GM21737 (cell line): ENCODE measurements around the gene CD7.

ENCODE experiments used
- ATAC-seq: cut with Tn5 transposase; IDR thresholded peaks from one replicate; pipeline ENCODE4 v1.9.1; 2021; ENCODE audit warnings: mild to moderate bottlenecking, moderate library complexity; ENCODE audit not compliant: unreplicated experiment

The CD7 gene

DNA sequence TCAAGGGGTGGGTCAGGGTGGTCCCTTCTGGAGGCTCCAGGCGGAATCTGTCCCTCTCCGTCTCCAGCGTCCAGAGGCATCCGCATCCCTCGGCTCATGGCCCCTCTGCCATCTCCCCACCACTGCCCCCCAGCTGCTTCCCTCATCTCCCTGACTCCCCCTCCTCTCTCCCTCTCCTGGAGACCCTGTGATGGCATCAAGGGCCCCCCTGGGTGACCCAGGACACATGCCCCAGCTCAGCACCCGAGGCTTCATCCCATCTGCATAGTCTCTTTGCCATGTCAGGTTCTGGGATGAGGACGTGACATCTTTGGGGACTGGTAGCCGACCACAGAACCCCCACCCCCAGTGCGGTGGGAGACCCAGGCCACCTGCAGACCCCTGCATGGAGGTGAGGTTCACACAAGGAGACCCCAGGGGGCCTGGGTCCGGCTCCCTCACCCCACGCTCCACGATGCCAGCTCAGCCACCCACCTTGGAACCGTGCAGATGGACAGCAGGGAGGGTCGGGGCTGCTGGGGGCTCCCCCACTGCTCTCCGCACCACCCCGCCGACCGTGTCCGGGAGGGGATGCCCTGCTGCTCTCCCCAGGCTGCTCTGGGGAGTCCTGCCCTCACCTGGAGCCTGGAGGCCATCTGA is 12.4 kb upstream of the CD7 start:
- no peak for ATAC-seq

GRCh38 chr17:82328994-82329507 is 11.6 kb upstream of the CD7 start:
- no peak for ATAC-seq

DNA sequence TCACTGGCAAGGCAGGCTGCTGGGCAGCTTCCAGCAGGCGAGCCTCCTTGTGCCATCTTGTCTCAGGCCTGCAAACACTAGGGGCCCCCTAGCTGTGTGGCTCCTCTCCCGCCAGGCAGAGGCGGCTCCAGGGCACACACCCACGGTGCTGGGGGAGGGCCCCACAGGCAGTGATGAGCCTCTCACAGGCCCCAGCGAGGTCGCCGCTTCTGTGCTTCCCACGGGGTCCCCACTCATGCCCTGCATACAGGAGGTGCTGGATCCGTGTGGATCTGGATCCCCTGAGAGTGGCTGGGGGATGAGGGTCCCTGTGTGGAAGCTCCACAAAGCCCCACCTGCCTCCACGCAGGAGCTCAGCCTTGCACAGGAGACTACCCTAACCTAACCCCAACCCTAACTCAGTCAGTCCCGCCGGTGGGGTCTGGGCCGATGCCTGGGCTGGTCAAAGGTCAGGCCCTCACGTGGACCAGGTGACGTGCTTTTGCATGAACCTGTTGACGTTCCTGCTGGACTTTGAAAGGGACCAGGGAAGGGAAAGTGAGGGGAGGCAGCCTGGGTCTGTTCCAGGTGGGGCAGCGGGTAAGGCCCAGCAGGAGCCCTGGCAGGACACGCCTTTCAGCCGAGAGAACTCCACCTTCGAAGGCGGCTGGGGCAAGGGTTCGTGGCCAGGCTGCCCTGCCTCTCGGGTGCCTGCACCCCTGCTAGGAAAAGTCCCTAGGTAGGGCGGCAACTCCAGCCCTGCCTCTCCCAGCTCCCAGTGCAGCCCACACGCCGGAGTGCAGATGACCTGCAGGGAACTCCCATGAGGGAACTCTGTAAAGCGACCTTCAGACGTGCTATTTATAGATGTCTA is 11.0 kb upstream of the CD7 start:
- no peak for ATAC-seq

DNA sequence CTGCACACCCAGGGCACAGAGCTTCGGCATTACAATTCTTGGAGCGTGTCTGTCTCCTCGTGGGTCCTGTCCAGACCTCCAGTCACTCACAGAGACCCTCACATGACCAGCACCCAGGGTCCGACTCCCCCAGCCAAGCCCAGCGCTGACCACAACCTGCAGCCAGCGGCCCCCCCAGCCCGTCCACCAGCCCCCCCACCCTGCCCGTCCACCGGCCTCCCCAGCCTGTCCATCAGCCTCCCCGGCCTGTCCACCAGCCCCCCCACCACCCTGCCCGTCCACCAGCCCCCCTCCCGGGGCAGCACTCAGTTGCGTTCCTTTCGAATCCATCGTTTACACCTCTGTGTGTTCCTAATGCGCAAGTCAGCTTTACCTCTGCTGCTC is 10.3 kb upstream of the CD7 start:
- ATAC-seq, result no peak

DNA sequence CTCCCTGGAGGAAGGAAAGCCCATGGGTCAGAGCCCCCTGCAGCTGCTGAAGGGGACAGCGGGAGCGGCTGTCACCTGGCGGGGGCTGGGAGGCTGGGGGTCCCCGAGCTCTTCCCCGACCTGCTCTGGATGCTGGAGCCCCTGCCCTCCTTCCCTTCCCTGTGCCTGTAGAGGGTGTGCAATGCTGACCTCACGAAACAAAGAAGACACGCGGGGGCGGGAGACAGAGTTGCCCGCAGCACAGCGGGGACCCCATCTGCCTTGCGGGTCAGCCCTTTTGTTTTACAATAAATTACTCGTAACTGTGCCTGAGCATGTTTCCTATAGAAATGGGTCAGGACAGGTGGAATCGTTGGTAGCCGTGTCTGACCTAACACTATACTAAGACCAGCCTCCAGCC is 9.9 kb upstream of the CD7 start:
- no peak for ATAC-seq

DNA sequence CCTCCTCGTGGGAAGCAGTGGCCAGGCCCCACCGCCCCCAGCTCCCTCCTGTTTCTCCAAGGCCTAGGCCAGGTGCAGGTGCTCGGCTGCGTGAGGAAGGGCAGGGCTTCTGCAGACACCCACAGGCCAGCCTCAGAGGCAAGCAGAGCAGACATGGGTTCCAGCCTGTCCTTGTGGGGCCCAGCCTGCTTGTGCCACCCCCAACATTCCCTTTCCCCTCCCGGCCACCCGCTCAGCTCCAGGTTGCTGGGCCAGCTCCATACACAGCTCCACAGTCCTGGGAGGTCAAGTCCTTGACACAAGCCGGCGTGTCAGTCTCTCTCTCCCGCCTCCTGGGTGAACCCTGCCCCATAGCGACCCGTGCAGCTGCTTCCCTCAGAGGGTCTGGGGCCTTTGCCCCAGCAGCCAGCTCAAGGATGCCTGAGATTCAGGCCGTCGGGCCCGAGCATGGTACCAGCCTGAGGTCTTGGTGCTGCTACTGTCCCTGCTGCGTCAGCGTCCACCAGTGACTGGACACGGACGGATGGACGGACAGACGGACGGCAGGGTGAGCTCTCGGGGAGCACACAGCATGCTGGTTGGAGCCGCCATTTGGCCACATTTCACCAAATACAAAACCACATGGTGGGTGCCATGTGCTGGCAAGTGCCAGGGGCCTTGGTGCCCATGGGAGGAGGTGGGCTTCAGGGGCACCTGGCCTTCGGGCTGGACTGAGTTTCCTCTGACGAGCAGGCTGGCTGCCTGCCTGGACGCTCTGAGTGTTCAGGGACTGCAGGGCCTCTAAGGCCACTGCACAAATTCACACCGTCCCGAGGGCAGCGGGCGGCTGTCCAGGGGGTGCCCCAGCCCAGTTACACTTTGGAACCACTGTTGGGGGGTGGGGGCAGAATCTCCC is 8.1 kb upstream of the CD7 start:
- ATAC-seq, result no peak

DNA sequence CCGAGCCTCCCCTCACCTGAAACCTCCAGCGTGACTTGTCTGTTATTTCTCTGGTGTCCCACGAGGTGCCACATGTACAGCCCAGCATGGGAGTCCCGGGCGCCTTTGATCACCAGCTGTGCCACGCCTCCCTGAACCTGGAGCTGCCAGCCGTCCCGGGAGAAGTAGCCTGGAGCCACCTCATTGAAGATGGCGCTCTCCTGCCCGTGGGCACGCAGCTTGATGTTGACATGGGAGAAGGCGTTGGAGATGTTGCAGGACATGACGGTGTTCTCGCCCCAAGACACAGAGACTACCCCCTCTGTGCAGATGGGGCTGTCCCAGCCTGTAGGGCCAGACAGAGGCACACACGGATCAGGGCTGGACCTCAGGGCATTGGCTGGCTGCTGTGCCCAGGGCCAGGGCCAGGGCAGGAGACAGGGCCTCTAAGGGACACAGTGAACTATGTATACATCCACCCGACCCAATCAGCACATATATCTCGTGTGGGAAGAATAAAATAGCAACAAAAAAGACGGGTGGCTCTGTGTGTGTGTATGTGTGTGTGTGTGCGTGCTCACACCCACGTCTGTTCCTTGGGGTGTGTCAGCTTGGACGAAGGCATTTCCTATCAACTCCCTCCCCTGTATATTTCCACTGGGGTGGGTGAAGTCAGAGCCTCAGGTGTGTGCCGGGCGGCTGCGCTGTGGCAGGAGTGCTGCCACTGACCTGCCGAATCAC is 7.3 kb upstream of the CD7 start:
- ATAC-seq, result no peak

DNA sequence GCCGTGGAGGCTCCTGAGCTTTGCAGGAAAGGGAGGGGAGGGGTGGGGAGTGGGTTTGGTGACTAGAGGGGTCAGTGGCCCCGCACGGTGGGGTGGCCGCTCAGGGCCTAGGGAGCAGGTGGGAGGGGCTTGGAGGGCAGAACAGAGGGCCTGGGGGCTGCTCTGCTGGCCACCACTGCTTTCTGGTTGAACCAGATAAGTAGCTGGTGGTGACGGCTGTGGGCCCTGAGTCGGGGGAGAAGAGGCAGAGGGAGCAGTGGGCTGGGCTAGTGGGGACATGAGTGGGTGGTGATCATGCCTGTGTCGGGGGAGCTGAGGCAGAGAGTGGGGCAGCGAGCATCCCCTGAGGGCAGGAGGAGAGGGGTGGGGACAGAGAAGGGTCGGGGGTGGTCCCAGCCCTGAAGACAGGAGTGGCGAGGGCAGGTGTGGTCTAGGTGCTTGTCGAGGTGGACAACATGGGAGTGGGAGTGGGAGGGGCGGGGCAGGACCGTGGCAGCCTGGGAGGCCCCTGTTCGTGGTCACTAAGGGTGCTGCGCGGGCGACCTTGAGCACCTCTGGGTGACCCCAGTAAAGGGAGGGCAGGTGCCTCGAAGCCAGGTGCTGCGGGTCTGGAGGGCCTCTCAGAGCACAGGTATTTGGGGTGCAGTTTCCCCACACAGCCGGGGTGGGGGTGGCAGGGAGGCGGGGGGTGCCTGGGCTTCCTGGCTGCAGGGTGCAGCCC is 6.3 kb upstream of the CD7 start:
- ATAC-seq, result no peak

DNA sequence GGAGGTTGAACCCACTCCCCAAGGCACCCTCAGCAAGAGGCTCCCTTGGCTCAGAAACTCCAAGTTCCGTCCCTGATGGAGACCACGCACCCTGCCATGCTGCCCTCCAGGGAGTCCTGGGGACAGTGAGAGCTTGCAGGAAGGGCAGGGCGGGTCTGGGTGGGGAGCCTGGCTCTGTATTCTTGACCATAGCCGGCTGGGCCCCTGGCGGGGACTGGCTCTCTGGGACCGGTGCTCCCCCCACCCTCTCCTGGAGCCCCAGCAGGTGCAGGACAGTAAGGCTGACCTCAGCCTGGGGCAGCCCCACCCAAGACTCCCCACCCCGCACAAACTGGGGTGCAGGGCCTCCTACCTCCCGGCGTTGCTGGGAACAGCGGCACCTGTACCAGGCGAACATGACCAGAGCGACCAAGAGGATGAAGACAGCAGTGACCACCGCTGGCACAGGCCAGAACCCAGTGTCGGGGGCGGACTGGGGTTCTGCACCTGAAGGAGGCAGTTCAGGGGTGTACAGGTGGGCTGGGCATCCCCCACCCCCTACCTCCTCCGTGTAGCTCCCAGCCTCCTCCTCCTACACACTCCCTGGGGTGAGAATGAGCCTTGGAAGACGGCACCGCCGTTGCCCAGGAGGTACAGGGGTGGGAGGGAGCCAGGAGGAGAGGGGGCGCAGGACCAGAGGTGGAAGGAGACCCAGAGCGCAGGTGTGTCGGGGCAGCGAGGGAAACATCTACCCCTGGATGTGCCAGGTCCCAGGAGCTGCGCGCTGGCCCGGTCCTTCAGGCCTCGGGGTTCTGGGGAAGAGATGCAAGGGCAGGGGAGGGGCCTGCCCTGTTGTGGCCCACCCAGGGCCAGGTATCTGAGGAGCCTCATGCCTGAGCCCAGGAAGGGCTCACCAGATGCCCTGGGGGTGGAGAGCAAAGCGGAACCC is 5.4 kb upstream of the CD7 start:
- ATAC-seq, result no peak

DNA sequence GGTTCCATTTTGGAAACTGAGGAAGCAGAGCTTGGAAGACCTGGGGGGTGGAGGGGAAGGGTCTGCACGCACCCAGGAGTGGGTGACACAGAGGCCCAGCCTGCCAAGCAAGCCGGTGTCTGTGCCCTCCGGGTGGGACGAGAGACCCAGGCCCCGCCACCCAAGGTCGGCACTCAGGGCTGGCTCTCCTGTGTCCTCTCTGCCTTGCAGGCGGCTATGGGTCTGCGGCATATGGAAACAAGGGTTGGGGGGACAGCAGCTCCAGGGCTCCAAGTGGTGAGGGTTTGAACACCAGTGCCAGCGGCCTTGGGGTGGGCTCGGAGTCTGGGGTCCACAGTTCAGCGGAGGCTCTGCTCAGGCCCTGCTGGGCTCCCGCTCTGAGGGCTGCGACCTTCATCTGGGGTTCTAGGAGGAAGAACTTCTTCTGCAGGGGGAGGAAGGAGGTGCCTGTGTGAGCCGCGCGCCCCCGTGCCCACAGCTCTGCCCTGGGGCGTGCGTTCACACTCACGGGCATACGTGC is 4.6 kb upstream of the CD7 start:
- no peak for ATAC-seq

DNA sequence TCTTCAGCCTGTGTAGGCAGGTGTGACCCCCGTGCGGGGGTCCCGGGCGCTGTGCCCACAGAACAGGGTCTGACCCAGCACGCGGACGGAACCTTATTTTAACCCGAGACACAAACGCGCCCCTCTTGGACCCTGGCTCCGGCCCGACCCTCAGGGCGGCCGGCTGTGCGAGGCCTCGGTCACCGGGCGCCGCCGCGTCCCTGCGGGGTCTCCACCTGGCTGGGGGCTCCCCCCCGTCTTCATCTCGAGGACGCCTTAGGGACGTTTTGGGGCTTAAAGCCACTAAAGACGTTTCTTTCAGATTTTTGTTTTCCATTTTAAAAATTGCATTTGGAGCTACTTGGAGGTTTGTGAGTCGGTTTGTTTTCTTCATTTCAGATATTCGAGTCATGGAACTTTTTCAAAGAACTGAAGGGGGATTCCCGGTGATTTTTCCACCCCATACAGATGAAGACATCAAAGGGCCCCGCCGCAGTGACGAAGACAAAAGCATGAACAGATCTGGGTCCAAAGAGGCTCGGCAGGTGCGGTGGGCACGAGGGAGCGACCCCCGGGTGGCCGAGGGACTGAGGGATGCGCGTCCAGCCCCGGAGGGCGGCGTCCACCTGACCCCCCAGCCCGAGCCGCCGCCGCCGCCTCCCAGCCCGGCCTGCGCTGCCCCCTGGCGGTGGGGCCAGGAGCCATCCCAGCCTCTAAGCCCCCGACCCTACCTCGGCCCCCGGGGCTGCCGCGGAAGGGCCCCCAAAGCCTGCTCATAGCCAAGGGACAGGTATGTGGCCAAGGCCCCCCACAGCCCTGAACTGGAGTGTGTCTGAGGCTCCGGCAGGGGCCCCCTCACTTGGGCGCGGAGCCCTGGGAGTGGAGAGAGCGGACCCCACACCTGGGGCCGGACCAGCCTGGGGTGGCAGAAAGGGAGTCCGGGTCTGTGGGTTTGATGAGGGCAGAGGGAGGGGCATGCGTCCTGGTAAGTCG is 3.8 kb upstream of the CD7 start:
- no peak for ATAC-seq

DNA sequence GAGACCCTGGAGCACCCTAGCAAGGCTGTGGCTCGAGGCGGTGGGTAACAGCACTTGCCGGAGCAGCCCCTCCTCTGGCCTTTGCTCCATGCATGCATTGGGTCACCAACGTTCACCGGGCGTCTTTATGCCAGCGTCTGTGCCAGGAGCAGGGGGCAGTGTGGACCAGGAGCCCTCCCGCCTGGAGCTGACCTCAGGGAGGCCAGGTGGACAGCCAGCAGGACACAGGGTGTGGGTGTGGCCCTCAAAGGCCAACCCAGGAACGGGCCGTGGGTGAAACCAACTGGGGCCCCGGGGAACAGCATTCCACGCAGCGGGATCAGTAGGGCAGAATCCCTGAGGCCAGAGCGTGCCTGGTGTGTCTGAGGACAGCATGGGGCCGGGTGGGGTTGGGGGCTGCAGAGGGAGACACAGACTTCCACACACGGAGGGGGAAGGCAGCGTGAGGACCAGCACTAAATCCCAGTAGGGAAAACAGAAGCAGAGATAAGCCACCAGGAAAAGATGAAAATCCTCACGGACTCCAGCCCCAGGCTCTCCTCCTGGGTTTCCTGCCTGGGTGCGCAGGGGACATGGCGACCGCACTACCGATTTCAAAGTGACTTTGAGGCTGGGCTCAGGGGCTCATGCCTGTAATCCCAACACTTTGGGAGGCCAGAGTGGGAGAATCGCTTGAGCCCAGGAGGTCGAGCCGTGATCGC is 2.9 kb upstream of the CD7 start:
- no peak for ATAC-seq

GRCh38 chr17:82319619-82320062 is 2.2 kb upstream of the CD7 start:
- ATAC-seq, result no peak

DNA sequence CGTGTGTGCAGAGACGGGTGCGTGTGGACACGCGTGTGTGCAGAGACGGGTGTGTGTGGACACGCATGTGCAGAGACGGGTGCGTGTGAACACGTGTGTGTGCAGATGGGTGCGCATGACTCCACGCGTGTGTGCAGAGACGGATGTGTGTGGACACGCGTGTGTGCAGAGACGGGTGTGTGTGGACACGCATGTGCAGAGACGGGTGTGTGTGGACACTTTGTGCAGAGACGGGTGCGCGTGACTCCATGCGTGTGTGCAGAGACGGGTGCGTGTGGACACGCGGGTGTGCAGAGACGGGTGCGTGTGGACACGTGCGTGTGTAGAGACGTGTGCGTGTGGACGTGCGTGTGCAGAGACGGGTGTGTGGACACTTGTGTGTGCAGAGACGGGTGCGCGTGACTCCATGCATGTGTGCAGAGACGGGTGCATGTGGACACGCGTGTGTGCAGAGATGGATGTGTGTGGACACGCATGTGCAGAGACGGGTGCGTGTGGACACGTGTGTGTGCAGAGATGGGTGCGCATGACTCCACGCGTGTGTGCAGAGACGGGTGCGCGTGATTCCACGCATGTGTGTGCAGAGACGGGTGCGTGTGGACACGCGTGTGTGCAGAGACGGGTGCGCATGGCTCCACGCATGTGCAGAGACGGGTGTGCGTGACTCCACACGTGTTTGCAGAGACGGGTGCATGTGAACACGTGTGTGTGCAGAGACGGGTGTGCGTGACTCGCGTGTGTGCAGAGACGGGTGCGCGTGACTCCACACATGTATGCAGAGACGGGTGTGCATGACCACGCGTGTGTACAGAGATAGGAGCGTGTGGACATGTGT is 1.6 kb upstream of the CD7 start:
- ATAC-seq, result no peak

GRCh38 chr17:82318169-82318498 is 726 bp upstream of the CD7 start:
- no peak for ATAC-seq
